Measurements from ENCODE around the gene ATP2A2.

DNA sequence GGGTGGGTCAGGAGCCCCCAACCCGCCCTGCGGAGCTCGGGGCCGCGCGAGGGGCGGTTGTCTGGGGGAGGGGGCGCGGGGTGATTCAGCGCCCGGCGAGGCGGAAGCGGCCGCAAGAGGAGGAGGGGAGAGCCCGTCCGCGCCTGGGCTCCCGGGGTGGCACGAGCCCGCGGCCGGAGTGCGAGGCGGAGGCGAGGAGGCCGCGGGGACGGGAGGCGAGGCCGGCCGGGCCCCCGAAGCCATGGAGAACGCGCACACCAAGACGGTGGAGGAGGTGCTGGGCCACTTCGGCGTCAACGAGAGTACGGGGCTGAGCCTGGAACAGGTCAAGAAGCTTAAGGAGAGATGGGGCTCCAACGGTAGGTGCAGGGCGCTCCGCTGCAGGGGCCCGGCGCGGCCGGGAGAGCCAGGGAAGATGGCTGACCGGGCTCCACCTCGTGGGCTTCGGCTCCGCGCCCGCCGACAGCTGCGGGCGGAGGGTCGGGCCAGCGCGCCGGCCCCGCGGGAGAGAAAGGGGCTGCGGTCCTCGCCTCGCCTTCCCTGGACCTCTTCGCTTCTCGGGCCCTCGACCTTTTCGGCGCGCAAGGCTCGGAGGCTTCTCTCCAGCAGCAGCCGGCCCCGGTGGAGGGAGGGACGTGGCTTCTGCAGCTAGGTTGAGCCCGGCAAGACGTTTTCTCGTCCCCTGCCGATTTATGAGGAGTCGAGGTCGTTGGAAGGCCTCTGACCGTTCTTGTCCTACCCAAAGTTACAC is 677 bp downstream of the ATP2A2 start:
- TF ChIP-seq CTCF (IDR thresholded peaks at IDR 0.05) (no peak), POLR2A (IDR thresholded peaks at IDR 0.05) (peak in 1 of 2 donors; percentile 34)
